COLO668 (cell line): ENCODE data around the gene RUNX1.
"Not testable (repeated sequence)": the region's sequence is repeated elsewhere in the genome, so short reads cannot be mapped to it uniquely, and the experiment has no call there.

ENCODE experiments used
- DNase-seq: peaks from one replicate; lab custom pipeline; 2025; ENCODE audit not compliant: unreplicated experiment; lab: John Stamatoyannopoulos, UW

RUNX1 gene

DNA sequence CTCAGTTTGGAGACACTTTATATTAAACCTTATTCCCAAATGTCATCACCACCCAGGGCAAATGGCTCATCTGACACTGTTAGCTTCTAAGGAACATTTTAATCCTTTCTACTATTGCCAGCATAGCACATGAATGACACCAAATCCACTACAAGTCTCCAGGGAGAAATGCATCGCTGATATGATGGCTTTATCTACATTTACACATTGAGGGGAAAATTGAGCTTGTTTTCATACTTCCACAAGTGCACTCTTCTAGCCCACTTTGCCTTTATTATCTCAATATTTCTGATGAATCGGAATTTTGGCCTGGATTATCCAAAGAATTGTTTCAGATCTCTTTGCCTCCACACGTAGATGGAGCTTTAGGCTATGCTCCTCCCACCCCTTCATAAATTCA, 75.4 kb downstream of the RUNX1 start:
- DNase-seq: no peak

DNA sequence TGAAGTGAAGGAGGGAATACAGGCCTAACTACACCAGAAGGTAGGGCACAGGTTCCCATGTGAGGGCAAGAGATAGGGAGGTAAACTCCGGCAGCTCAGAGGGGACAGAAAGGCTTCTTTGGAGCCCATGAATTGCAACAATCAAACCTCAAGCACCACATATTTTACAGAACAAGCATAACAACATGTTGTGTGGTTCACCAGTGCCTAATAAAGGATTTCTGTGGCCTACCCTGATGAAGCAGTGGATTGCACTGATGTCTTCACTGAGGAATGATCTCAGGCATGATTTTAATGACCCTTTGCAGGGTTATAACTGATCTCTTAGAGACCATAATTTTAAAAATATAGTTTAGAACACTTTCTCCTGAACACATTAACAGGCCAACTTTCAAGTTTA, 77.4 kb downstream of the RUNX1 start:
- no peak for DNase-seq

DNA sequence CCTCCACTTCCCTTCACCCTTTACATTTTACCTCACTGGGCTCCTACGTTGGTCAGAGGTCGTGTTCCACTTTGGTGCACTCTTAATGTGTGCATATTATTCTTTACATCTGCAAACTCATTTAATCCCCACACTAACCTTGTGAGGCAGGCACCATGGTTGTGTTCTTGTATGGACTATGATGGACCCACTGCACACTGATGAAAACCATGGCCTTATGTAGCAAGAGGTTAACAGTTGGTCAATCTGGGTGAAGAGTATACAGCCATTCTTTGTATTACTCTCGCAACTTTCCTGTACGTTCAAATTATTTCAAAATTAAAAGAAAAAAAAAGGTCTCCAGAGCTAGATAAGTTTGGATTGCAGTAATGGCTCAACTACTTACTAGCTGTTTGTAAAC, 78.5 kb downstream of the RUNX1 start:
- no peak for DNase-seq

DNA sequence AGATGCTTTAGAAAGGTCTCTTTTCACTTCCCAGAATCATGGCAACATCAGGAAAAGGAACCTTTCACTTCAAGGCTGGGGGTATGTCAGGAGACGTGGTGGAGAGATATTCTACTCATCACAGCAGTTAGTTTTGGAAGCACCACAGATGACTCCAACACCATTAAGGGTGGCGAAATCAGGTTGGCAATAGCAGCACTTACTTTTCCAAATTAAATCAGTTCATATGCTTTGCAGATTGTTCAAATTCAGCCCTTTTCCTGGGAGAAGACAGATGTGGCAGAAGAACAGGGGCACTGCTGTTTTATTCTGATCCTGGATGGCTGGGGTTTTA, 79.0 kb downstream of the RUNX1 start:
- no peak for DNase-seq

DNA sequence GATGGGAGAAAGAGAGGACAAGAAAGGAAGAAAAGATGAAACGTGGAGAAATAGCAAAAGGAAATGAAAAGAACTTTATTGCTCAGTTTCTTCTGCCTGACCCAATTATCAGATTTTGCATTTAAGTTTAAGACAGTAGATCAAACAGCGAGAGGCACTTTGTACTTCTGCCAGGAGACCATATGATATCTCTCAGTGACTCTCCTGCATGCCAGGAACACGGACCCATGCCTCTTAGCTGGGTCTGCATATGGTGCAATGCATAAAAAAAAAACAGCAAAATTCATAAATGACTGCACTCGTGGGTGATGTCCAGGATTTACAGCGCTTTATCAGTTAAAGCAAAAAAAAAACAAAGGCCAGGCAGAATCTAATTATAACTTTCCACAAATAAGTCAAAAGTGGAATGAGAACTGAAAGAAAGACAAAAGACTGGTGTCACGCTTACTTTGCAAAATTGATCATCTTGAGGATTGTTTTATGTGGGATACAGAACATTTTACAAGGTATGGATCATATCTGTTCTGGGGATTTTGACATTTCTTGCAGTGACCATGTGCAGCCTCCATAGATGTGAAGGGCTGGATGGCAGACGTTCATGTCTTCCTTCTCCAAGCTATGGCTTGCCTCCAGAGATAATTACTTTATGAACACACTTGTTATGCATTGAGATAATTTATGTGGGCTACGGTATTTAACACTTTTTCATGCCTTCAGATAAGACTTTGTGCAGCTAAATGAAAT, 79.5 kb downstream of the RUNX1 start:
- no peak for DNase-seq

DNA sequence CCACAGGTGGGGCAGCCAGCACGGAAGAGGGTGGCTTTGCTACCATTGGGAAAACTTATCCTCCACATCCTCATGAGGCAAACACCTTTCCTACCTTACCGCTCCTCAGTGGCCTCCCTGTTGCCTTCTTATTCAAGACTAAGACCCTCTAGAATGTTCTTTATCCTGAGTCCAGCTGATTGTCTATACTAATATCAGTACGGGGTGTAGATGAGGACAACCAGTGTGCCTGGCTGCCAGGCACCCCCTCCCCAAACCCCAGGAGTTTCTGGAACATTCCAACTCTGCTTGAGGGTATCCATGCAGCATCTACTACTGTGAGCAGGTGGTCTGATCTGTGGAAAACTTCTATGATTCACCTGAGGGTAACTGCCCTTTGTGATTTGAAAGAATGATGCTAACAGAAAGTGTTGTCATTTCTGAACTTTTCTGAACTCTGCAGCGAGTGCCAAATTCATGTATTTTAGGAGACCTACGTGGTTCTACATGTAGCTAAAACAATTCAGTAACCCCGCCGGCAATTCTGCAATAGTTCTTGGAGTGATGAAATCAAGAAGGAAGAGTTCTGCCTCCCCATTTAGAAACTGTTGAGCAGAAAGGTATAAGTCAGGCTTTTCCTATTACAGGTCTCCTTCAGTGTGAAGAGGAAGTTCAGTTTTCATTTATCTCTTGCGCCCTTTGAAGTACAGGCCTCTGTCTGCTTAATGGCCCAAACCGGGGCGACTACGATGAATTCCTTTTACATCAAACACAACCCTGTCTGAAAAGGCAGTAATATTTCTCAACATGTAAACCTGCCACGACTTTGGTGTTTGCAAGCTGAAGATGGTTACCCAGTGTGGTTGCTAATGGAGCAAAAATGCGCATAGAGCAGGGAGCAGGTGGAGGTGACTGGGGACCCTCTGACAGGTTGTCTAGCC, 80.4 kb downstream of the RUNX1 start:
- no peak for DNase-seq

DNA sequence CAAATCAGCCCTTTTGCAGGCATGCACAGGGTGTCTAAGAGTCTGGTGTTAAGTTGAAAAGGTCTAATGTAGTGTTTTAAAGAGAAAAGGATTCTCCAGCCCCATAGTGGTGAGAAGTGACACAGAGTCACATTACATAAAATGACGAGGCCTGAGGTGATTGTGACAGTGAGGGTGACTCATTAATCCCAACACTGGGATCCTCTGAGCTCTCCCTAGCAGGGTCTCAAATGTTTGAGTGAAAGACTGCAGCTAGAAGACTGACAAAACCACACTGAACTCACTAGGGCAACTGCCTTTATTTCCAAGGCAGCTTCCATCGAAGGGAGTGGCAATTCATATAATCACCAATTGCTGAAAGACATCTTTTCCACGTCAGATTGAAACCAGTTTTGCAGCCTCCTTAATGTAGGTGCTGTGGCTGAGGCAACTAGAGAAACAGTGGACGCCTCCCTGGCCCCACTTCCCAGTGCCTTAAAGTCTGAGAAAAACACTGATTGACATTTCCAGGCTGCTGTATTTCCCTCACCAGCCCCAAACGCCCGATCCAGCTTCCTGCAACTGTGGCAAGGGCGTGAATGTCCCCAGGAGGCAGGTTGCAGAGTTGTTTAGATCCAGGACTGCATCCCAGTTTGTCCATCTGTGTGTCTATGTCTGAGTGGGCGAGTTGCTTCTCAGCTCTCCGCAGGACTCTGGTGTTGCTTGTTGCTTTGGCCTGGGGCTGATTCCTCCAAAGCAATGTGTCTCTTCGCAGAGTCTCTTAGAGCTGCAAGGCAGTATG, 81.4 kb downstream of the RUNX1 start:
- DNase-seq: no peak

DNA sequence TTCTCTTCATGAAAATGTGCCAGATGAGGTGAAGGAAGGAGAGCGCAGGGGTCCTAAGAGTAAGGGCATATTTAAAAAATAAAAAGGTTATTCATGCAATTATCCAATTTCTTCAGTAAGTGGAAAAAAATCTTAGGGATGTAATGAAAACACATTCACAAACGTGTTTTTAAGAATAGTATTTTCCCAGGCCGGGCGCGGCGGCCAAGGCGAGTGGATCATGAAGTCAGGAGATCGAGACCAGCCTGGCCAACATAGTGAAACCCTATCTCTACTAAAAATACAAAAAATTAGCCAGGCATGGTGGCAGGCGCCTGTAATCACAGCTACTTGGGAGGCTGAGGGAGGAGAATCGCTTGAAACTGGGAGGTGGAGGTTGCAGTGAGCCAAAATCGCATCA, 82.2 kb downstream of the RUNX1 start:
- not testable (repeated sequence) for DNase-seq

DNA sequence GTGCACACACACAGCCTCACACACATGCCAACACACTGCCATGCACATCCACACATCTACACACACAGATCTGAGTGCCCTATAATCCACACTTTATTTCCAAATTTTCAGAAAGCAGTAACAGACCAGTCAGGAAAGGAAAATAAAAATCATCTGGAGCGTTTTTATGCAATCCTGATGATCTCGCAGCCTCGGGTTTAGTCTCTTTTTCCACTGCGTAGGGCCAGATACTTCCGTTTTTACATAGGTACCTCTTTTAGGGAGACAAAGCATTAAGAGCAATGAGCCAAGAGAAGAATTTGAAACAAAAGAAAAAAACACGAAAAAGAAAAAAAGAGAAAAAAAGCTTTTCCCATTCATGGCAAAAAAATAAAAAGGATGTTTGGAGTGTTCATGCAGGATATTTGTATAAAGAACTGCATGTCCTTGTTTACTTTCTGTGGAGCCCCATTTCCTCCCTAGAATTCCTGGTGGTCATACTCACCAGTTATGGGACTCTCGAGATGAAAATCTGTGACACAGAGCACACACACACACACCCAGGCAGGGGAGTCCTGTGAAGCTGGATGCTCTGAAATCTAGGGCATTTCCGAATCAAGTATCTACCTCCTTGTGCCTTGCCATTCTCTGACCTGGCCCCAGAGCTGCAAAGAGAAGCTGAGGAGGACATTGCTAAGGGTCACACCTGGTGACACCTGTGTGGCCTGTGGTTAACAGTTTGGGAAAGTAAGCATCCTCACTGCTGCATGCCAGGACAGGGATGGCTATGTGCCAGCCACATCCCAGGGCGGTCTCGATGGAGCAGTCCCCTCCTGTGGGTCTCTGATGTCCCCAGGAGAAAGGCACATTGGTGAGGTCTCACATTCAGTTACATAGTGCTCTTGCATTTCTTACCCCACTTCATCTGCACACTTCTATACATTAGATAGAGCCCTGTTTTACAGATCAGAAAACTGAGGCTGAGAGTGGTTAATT, 83.6 kb downstream of the RUNX1 start:
- no peak for DNase-seq

DNA sequence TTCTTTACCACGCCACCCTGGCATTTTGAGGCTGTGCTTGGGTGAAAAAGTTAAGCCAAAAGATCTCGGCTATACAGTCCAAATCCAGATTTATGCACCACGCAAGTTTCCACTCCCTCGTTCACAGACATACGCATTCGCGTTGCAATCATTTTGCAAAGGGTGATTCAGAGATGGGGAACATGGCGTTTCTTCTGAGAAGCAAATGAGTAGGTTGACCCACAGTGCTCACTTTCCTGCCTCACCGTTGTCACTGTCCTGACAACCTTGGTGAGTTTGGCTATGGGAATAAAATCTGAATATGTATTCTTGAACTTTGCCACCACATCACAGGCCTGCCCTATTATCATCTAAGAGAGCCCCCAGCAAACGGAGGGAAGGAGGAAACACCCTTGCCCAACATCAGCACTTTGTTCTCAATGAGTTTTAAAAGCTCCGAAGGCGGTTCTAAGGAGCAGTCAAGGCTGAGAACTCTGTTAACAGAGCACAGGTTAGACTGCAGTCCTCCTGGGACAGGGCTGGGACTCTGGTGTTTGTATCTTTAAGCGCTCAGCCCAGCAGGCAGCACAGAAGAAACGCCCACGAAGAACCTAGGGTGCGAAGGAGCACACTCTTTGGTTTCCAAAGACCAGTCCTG, 86.4 kb downstream of the RUNX1 start:
- no peak for DNase-seq

DNA sequence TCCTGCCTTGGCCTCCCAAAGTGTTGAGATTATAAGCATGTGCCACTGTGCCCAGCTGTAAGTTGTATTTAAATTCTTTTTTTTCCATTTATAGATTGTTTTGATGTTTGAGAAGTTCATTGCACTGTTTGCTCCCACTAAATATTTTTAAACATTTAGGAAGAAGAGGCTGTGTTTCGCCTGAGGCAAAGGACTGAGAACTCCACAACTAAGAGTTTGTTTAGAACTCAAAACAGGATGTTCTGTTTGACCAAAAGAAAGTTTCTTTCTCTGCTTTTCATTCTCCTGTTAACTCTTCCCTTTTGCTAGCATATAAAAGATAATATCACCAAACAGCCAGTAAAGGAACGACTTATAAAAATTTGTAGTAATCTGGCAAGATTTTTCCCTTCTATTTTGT, 87.0 kb downstream of the RUNX1 start:
- DNase-seq: no peak

DNA sequence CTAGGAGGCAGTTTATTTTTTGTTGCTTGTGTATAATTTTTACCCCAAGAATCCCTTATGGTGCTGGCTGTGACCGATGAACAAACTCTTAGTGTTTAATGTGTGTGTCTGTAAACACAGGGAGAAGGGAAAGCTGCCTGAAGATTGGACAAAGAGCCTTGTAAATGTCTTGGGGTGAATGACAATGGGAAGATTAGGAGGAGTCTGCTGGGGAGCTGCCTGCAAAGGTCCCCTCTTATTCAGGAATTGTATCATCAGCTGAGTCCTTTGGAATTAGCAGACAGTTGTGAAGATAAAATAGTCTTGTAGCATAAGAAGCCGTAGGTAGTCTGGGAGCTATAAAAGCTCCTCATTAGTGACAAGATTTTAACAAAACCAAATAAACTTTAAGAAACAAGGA, 88.4 kb downstream of the RUNX1 start:
- no peak for DNase-seq

DNA sequence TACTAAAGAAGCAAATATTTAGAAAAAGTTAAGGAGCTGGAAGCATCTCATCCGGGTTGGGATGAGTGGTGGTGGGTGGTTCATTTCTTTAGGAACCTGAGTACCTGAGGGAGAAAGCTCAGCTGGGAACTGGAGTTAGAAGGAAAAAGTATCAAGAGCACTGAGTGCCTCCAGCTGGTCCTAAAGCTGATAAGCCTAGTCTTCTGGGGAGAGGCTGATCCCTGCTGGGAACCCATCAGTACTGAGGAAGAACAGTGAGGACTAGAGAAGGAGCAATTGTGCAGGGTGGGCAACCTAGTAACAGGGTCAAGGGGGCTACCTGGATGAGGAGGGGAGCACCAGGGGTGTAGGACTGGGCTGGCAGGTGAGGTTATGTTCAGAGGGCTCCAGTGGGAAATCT, 89.5 kb downstream of the RUNX1 start:
- no peak for DNase-seq

DNA sequence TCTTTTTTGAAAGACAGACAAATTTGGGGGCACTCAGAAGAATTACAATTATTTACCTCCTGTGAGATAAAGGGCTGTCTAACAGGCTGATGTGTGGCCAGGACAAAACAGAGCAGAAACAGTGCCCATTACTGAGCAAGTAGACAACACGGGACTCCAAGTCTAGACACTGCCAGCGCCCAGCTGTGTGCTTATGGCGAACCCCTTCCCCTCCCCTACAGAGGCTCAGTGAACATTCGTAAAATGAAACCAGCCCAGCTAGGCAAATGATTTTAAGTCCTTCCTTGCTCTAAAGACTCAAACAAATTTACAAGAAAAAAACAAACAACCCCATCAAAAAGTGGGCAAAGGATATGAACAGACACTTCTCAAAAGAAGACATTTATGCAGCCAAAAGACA, 91.1 kb downstream of the RUNX1 start:
- no peak for DNase-seq

DNA sequence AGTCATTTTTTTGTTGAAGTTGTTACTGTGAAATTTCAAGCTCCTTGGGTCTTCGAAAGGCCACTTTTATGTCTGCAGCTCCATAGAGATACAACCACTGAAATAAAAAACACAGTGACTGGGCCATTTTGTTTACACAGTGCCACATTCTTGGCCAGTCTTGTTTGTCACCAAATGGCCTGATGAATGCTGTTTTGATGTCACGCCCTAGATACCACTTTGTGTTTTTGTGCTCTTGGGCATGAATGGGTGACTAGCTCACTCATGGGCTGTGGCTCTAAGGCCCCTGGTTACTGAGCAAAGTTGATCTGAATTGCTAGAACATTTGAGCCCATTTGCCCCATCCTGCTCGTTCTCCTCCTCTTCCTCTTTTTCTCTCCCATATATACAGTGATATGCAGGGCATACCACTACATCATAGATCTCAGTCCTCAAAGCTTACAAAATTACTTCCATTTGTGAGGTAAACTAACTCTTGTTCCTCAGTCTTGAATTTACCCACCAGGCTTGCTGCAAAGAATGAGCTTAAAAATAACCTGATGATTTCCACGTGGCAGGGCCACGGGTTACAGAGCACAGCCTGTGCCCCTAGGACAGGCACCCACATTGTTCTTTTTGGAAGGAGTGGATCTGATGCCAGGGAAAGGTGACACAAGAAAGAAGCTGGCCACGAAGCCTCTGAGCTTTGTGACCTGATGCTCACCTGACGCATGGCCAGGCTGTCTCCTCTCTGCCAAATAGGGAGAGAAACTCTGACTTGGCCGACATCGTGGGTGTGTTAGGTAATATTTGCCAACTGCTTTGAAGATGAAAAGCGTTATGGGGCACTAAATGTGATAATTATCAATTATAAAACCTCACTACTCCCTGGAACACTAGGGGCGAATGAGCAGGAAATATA, 92.4 kb downstream of the RUNX1 start:
- no peak for DNase-seq

DNA sequence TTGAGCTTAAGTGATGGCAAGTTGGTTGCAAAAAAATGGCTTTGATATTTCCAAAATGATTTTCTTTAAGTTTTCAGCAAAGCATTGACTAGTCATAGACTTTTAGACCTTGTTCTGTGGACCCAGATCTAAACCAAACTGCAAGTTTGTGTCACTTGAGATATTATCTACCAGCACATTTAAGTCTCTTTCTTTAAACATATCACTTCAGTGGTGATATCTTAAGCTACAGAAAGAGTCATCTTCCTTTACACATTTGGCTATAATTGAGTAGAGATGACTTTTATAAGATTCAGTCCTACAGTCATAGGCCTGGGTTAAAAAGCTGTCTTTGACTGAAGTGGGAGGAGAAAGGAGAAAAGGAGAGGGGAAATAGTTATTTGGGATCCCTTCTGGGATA, 95.2 kb downstream of the RUNX1 start:
- no peak for DNase-seq

DNA sequence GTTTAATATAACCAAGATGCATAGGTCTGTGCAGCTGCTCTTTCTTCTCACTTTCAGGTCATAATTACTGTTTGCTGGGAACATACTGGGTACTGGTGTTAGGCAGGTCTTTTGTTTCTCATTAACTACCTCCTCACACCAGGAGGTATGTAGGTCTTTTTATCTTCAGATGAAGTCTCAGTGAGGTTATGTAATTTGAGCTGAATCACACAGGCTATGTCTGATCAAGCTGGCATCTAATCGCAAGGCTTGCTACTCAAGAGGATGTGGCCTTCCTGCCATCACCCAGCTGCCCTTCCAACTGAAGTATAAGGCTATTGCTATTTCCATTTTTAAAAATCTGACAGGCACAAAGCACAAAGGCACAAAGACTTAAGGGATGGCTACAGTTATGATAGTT, 96.4 kb downstream of the RUNX1 start:
- peak; percentile 57 for DNase-seq

DNA sequence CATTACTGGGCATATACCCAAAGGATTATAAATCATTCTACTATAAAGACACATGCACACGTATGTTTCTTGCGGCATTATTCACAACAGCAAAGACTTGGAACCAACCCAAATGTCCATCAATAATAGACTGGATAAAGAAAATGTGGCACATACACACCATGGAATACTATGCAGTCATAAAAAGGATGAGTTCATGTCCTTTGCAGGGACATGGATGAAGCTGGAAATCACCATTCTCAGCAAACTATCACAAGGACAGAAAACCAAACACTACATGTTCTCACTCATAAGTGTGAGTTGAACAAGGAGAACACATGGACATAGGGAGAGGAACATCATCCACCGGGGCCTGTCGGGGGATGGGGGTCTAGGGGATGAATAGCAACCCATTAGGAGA, 97.2 kb downstream of the RUNX1 start:
- DNase-seq: not testable (repeated sequence)

DNA sequence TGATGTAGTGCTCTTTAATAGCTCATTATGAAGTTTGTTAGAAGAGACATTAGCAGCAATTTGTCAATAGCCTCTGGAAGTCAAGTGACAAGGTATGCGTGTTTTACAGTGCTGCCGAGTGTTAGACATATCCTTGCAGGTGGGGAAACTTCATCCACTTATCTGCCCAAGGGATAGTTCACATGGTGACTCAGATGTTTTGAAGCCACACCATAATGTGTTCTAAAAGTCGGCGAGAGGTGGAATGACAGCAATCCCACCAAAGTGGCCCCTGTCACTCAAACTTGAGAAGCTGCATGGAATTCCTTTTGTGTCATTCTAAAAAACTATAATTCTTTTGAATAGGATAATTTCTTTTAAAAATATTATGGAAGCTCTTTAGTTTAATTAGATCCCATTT, 98.1 kb downstream of the RUNX1 start:
- no peak for DNase-seq
